ENCODE data around the gene PACRG. TPM values are rescaled to one million over a fixed set of nuclear protein-coding genes. Genes with fewer than 3 reads are reported as not detected.

Gene PACRG
- total and polyA plus RNA-seq, 2 donors (not counting 3 experiments of a cell fraction or from before 2014, with no cell fraction given), result 0.08 TPM; not detected in 1

GRCh38 chr6:162833776-162834175 lies 106.0 kb downstream of the PACRG start:
- intact Hi-C loops (cut with micrococcal nuclease), result no loop called here
- Histone ChIP-seq H3K4me1 (ENCODE audit: control insufficient read depth, extremely low read depth, insufficient read depth, low read length) (no peaks in the 10 kb centered on the region), H3K27ac (ENCODE audit: insufficient read depth, low read depth, low read length) (no peak overlapping the region), H3K9me3 (replicated peaks; ENCODE audit: control insufficient read depth, insufficient read depth, low read length) (no peaks in the 10 kb centered on the region), H3K36me3 (ENCODE audit: control insufficient read depth in 2 of 2, extremely low read depth in 1 of 2, insufficient read depth in 2 of 2, low read length in 2 of 2) (no peaks in the 10 kb centered on the region), H3K4me2 (ENCODE audit: insufficient read depth, low read length) (no peak overlapping the region), H3K4me3 (replicated peaks in 1 of 3; ENCODE audit: insufficient read depth in 1 of 3, low read depth in 1 of 3, low read length in 3 of 3) (no peak overlapping the region), H3K9ac (replicated peaks; ENCODE audit: extremely low read depth, insufficient read depth, low read length) (no peak overlapping the region), H2AFZ (ENCODE audit: low read depth, low read length) (no peak overlapping the region), H3K9me1 (replicated peaks; ENCODE audit: control insufficient read depth, extremely low read depth, insufficient read depth, low read length) (no peaks in the 10 kb centered on the region), H4K20me1 (replicated peaks; ENCODE audit: control insufficient read depth, extremely low read depth, insufficient read depth, low read length) (no peaks in the 10 kb centered on the region), H3K79me2 (ENCODE audit: control insufficient read depth, insufficient read depth, low read length) (no peaks in the 10 kb centered on the region), H3K27me3 (ENCODE audit: control insufficient read depth in 2 of 2, insufficient read depth in 2 of 2, low read length in 2 of 2) (no peaks in the 10 kb centered on the region)
- no TSS peak for BruUV-seq (replicated peaks)
- FAIRE-seq, result no peak
- ChIA-PET POLR2A (no interaction called here), CTCF (no interaction called here)
- dilution Hi-C loops (cut with MboI; ENCODE audit: extremely low pct_ligation_motif_present, low sequenced_read_pairs), result no loop called here
- DNase-seq (ENCODE audit: low read depth, low spot score), result no peak
- no peak for TF ChIP-seq CTCF (IDR thresholded peaks at IDR 0.05; ENCODE audit: extremely low read depth in 1 of 2, insufficient read depth in 1 of 2, low read depth in 1 of 2, low read length in 2 of 2)
- TF ChIP-seq MAX (IDR thresholded peaks at IDR 0.05; ENCODE audit: insufficient read depth, insufficient read length), result no peak
- no peak for TF ChIP-seq MYC (IDR thresholded peaks at IDR 0.05; ENCODE audit: low read depth, low read length)

GRCh38 chr6:162845972-162846371 lies 118.2 kb downstream of the PACRG start:
- CTCF ChIA-PET, result no interaction called here
- Histone ChIP-seq H3K9me3 (replicated peaks; ENCODE audit: control insufficient read depth, insufficient read depth, low read length) (no peaks in the 10 kb centered on the region), H3K4me1 (ENCODE audit: control insufficient read depth, extremely low read depth, insufficient read depth, low read length) (no peaks in the 10 kb centered on the region), H2AFZ (ENCODE audit: low read depth, low read length) (no peak overlapping the region), H3K9ac (replicated peaks; ENCODE audit: extremely low read depth, insufficient read depth, low read length) (no peak overlapping the region), H3K36me3 (ENCODE audit: control insufficient read depth in 2 of 2, extremely low read depth in 1 of 2, insufficient read depth in 2 of 2, low read length in 2 of 2) (no peaks in the 10 kb centered on the region), H3K79me2 (ENCODE audit: control insufficient read depth, insufficient read depth, low read length) (no peaks in the 10 kb centered on the region), H3K4me3 (replicated peaks in 1 of 3; ENCODE audit: insufficient read depth in 1 of 3, low read depth in 1 of 3, low read length in 3 of 3) (no peak overlapping the region), H3K9me1 (replicated peaks; ENCODE audit: control insufficient read depth, extremely low read depth, insufficient read depth, low read length) (no peaks in the 10 kb centered on the region), H3K27me3 (ENCODE audit: control insufficient read depth in 2 of 2, insufficient read depth in 2 of 2, low read length in 2 of 2) (no peaks in the 10 kb centered on the region), H3K4me2 (ENCODE audit: insufficient read depth, low read length) (no peak overlapping the region), H4K20me1 (replicated peaks; ENCODE audit: control insufficient read depth, extremely low read depth, insufficient read depth, low read length) (no peaks in the 10 kb centered on the region), H3K27ac (ENCODE audit: insufficient read depth, low read depth, low read length) (no peak overlapping the region)
- FAIRE-seq, result no peak
- POLR2A ChIA-PET, result no interaction called here
- intact Hi-C loops (cut with micrococcal nuclease), result no loop called here
- DNase-seq (ENCODE audit: low read depth, low spot score), result no peak
- no TSS peak for BruUV-seq (replicated peaks)
- TF ChIP-seq JUN (IDR thresholded peaks at IDR 0.05; ENCODE audit: borderline replicate concordance, insufficient read depth, insufficient read length, low read depth) (no peak), MAX (IDR thresholded peaks at IDR 0.05; ENCODE audit: insufficient read depth, insufficient read length) (no peak), EZH2 (IDR thresholded peaks at IDR 0.05; ENCODE audit: borderline replicate concordance, low read depth, low read length, severe bottlenecking) (no peak), CTCF (IDR thresholded peaks at IDR 0.05; ENCODE audit: extremely low read depth in 1 of 2, insufficient read depth in 1 of 2, low read depth in 1 of 2, low read length in 2 of 2) (no peak), GATA2 (IDR thresholded peaks at IDR 0.05; ENCODE audit: insufficient read depth, insufficient read length, low read depth, low read length) (no peak), POLR2AphosphoS5 (IDR thresholded peaks at IDR 0.05; ENCODE audit: insufficient read depth, low read depth, low read length) (no peak), POLR2A (IDR thresholded peaks at IDR 0.05; ENCODE audit: low read depth, low read length) (no peak), FOS (IDR thresholded peaks at IDR 0.05; ENCODE audit: borderline replicate concordance, insufficient read depth, low read length) (no peak), MYC (IDR thresholded peaks at IDR 0.05; ENCODE audit: low read depth, low read length) (no peak)
- dilution Hi-C loops (cut with MboI; ENCODE audit: extremely low pct_ligation_motif_present, low sequenced_read_pairs), result no loop called here
